DMS 273 (cell line): ENCODE results near the gene FBXO4.
"Not testable (repeated sequence)": the region's sequence is repeated elsewhere in the genome, so short reads cannot be mapped to it uniquely, and the experiment has no call there.

ENCODE experiments used
- DNase-seq: peaks from one replicate; lab custom pipeline; 2025; ENCODE audit not compliant: unreplicated experiment; lab: John Stamatoyannopoulos, UW

The FBXO4 gene

GRCh38 chr5:41980396-41980795, 55.3 kb downstream of the FBXO4 start:
- no peak for DNase-seq

- no peak for DNase-seq
Measured at GRCh38 chr5:41980870-41981269, 55.8 kb downstream of the FBXO4 start.

DNA sequence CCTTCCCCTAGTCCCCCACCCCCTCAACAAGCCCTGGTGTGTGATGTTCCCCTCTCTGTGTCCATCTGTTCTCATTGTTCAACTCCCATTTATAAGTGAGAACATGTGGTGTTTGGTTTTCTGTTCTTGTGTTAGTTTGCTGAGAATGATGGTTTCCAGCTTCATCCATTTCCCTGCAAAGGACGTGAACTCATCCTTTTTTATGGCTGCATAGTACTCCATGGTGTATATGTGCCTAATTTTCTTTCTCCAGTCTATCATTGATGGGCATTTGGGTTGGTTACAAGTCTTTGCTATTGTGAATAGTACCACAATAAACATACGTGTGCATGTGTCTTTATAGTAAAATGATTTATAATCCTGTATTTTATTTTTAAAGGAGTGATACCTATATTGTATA, 57.8 kb downstream of the FBXO4 start:
- DNase-seq = not testable (repeated sequence)

GRCh38 chr5:41983284-41983683, 58.2 kb downstream of the FBXO4 start:
- no peak for DNase-seq

GRCh38 chr5:41985945-41986695, 61.0 kb downstream of the FBXO4 start:
- no peak for DNase-seq
